Thyroid gland (tissue), 4 donors: ENCODE measurements around the gene PVRIG. TPM values are rescaled to one million over a fixed set of nuclear protein-coding genes. Genes with fewer than 3 reads are reported as not detected.
"Not testable (repeated sequence)": the region's sequence is repeated elsewhere in the genome, so short reads cannot be mapped to it uniquely, and the experiment has no call there.

ENCODE experiments used
- DNase-seq, 2 donors: peaks; one replicate each; pipeline ENCODE4 v3.0.0-alpha.2; 2019
- H3K27ac ChIP-seq, 3 donors: fragments of 200-600 bp; sonication (generic); 1 replicate in 2 of 3; 2 replicates in 1 of 3; pipeline ENCODE4 v1.5.1; 2016 to 2019; ENCODE audit warnings: mild to moderate bottlenecking in 1 of 3, moderate library complexity in 1 of 3
- H3K27me3 ChIP-seq: fragments of 200-600 bp; sonication (generic); one replicate; pipeline ENCODE4 v1.5.1; 2019
- H3K36me3 ChIP-seq, 2 donors: fragments of 200-600 bp; sonication (generic); one replicate each; pipeline ENCODE4 v1.5.1; 2016 to 2019
- H3K4me1 ChIP-seq, 2 donors: fragments of 200-600 bp; sonication (generic); one replicate each; pipeline ENCODE4 v1.5.1; 2017 to 2019
- H3K4me3 ChIP-seq, 3 donors: fragments of 200-600 bp; sonication (generic); replicated peaks in 1 of 3; 1 replicate in 2 of 3; 2 replicates in 1 of 3; pipeline ENCODE4 v1.5.1; 2016; ENCODE audit warnings: mild to moderate bottlenecking in 1 of 3
- H3K9me3 ChIP-seq: fragments of 200-600 bp; sonication (generic); one replicate; pipeline ENCODE4 v1.5.1; 2017
- CTCF ChIP-seq, 6 experiments: fragments of 200-600 bp in 3 of 6; fragments of 450-650 bp in 3 of 6; sonication (generic) in 3 of 6; IDR thresholded peaks; one replicate each; pipeline ENCODE4 v1.5.1; 2016 to 2019; ENCODE audit warnings: antibody characterized with exemption in 6 of 6, mild to moderate bottlenecking in 2 of 6, inconsistent platforms in 1 of 6, moderate library complexity in 1 of 6
- POLR2A ChIP-seq, 2 donors: fragments of 450-650 bp; IDR thresholded peaks; one replicate each; pipeline ENCODE4 v1.6.1; 2017; ENCODE audit warnings: antibody characterized with exemption in 2 of 2, mild to moderate bottlenecking in 2 of 2, moderate library complexity in 1 of 2
- WGBS, 2 donors: methylation state at CpG; one replicate each; pipeline ENCODE4 v1.1.5; 2017; 5-methylcytosine and 5-hydroxymethylcytosine counted together
- intact Hi-C: fragments of 100-400 bp; cut with DNase I; formaldehyde crosslinking; loops from one replicate; pipeline ENCODE4 v1.15.1; 2023
- total RNA-seq, 4 donors: library from RNA; depleted of rRNA; stranded (reverse); fragments of >200 nt; gene quantifications; one replicate each; pipeline ENCODE4 v1.2.3, GENCODE V29; 2016

The PVRIG gene
- total RNA-seq, 4 donors from 2014 or later: 0.42 to 2.6 TPM; not detected in 2

- Histone ChIP-seq H3K9me3 (no peaks in the 10 kb centered on the region), H3K27me3 (no peaks in the 10 kb centered on the region), H3K4me1 (no peaks in the 10 kb centered on the region), H3K4me3 (no peak overlapping the region), H3K36me3 (no peaks in the 10 kb centered on the region), H3K27ac (no peak overlapping the region)
- no peak for DNase-seq
- TF ChIP-seq POLR2A (IDR thresholded peaks at IDR 0.05): no peak
- TF ChIP-seq CTCF (IDR thresholded peaks at IDR 0.05): no peak
- 83 to 85% methylated on average over 2 of the region's 2 CpGs for WGBS, 2 donors
- intact Hi-C loops: no loop called here
Observed at GRCh38 chr7:100185726-100186125, 34.0 kb upstream of the PVRIG start.

GRCh38 chr7:100189061-100189460 is 30.7 kb upstream of the PVRIG start:
- no peaks in the 10 kb centered on the region for H3K9me3 ChIP-seq
- DNase-seq: no peak
- H3K4me1 ChIP-seq: peaks cover 0 to 15% of the 10 kb centered on the region in 2 donors
- intact Hi-C loops: no loop called here
- H3K27me3 ChIP-seq: no peaks in the 10 kb centered on the region
- WGBS, 2 donors: 68 to 81% methylated on average over 3 of the region's 3 CpGs
- H3K4me3 ChIP-seq: no peak overlapping the region
- no peaks in the 10 kb centered on the region for H3K36me3 ChIP-seq
- no peak for TF ChIP-seq POLR2A (IDR thresholded peaks at IDR 0.05)
- no peak for TF ChIP-seq CTCF (IDR thresholded peaks at IDR 0.05)
- H3K27ac ChIP-seq: no peak overlapping the region

GRCh38 chr7:100190048-100190711 is 29.6 kb upstream of the PVRIG start:
- no peaks in the 10 kb centered on the region for H3K9me3 ChIP-seq
- DNase-seq: no peak
- H3K4me3 ChIP-seq: no peak overlapping the region
- 69 to 75% methylated on average over 4 of the region's 4 CpGs for WGBS, 2 donors
- no peak overlapping the region for H3K27ac ChIP-seq
- TF ChIP-seq CTCF (IDR thresholded peaks at IDR 0.05) (peak in 2 of 6 experiments; percentile 6 to 18), POLR2A (IDR thresholded peaks at IDR 0.05) (no peak)
- intact Hi-C loops: no loop called here
- no peaks in the 10 kb centered on the region for H3K36me3 ChIP-seq
- no peaks in the 10 kb centered on the region for H3K27me3 ChIP-seq
- H3K4me1 ChIP-seq: peaks cover 0 to 15% of the 10 kb centered on the region in 2 donors

- peak overlapping the region in 1 of 3 donors; percentile 68 for H3K27ac ChIP-seq
- H3K4me1 ChIP-seq: peaks cover 0 to 15% of the 10 kb centered on the region in 2 donors
- DNase-seq: no peak
- WGBS, 2 donors: 29% methylated on average over 2 of the region's 2 CpGs
- no peaks in the 10 kb centered on the region for H3K36me3 ChIP-seq
- intact Hi-C loops: no loop called here
- no peak overlapping the region for H3K4me3 ChIP-seq
- no peaks in the 10 kb centered on the region for H3K9me3 ChIP-seq
- no peaks in the 10 kb centered on the region for H3K27me3 ChIP-seq
- no peak for TF ChIP-seq CTCF (IDR thresholded peaks at IDR 0.05)
- no peak for TF ChIP-seq POLR2A (IDR thresholded peaks at IDR 0.05)
Observed at GRCh38 chr7:100191775-100192174, 28.0 kb upstream of the PVRIG start.

- H3K9me3 ChIP-seq, H3K36me3 ChIP-seq, intact Hi-C loops, H3K4me3 ChIP-seq, H3K27me3 ChIP-seq: not testable (repeated sequence)
- peak in 1 of 2 donors; percentile 29 for DNase-seq
- 71 to 81% methylated on average over 6 of the region's 6 CpGs for WGBS, 2 donors
- Histone ChIP-seq H3K4me1 (peaks cover 0 to 15% of the 10 kb centered on the region in 2 donors), H3K27ac (peak overlapping the region in 1 of 3 donors; percentile 68)
Observed at GRCh38 chr7:100192281-100192862, 27.4 kb upstream of the PVRIG start.
